Kidney epithelial cell (primary cell): ENCODE results near the gene PRPF19. TPM values are rescaled to one million over a fixed set of nuclear protein-coding genes. Genes with fewer than 3 reads are reported as not detected.

Experiments
- DNase-seq: peaks from one replicate; pipeline ENCODE4 v3.0.0-alpha.2; 2010; ENCODE audit warnings: low read depth
- H3K27me3 ChIP-seq: 2 replicates; pipeline ENCODE4 v1.6.0; 2011; ENCODE audit warnings: low read length; ENCODE audit not compliant: control insufficient read depth, insufficient read depth
- H3K36me3 ChIP-seq: 2 replicates; pipeline ENCODE4 v1.5.1; 2011; ENCODE audit warnings: low read length; ENCODE audit not compliant: control insufficient read depth, insufficient read depth
- H3K4me3 ChIP-seq: 2 replicates; pipeline ENCODE4 v1.5.1; 2011; ENCODE audit warnings: low read depth, mild to moderate bottlenecking, control low read depth, low read length
- CTCF ChIP-seq: IDR thresholded peaks from 2 replicates; pipeline ENCODE4 v1.5.1; 2011; ENCODE audit warnings: mild to moderate bottlenecking, moderate library complexity, low read length, control low read depth, inconsistent platforms; ENCODE audit not compliant: insufficient read depth, poor library complexity, severe bottlenecking
- total RNA-seq: library from RNA; depleted of rRNA; stranded (reverse); fragments of >200 nt; gene quantifications from 2 replicates; pipeline ENCODE4 v1.2.3, GENCODE V29; 2015

The PRPF19 gene
- total RNA-seq, 1 donor from 2014 or later: 98.8 TPM

GRCh38 chr11:60919320-60919719 lies 12.9 kb upstream of the PRPF19 start:
- H3K27me3 ChIP-seq: no peaks in the 10 kb centered on the region
- DNase-seq: no peak
- H3K36me3 ChIP-seq: peaks cover 1% of the 10 kb centered on the region
- H3K4me3 ChIP-seq: no peak overlapping the region
- no peak for TF ChIP-seq CTCF

GRCh38 chr11:60918939-60919265 lies 12.5 kb upstream of the PRPF19 start:
- DNase-seq: no peak
- TF ChIP-seq CTCF: no peak
- no peak overlapping the region for H3K4me3 ChIP-seq
- H3K36me3 ChIP-seq: peaks cover 1% of the 10 kb centered on the region
- no peaks in the 10 kb centered on the region for H3K27me3 ChIP-seq

GRCh38 chr11:60918251-60918938 lies 12.0 kb upstream of the PRPF19 start:
- no peak for TF ChIP-seq CTCF
- Histone ChIP-seq H3K27me3 (no peaks in the 10 kb centered on the region), H3K4me3 (no peak overlapping the region), H3K36me3 (peaks cover 1% of the 10 kb centered on the region)
- DNase-seq: no peak

- no peak for TF ChIP-seq CTCF
- Histone ChIP-seq H3K36me3 (peaks cover 1% of the 10 kb centered on the region), H3K4me3 (no peak overlapping the region), H3K27me3 (no peaks in the 10 kb centered on the region)
- DNase-seq: no peak
Measured at GRCh38 chr11:60917267-60917666, 10.9 kb upstream of the PRPF19 start.

GRCh38 chr11:60916669-60917206 lies 10.4 kb upstream of the PRPF19 start:
- no peak overlapping the region for H3K4me3 ChIP-seq
- H3K36me3 ChIP-seq: peaks cover 1% of the 10 kb centered on the region
- no peaks in the 10 kb centered on the region for H3K27me3 ChIP-seq
- no peak for TF ChIP-seq CTCF
- no peak for DNase-seq
